Measurements from ENCODE around the gene CYP2J2. TPM values are rescaled to one million over a fixed set of nuclear protein-coding genes. Genes with fewer than 3 reads are reported as not detected.
"Not testable (repeated sequence)": the region's sequence is repeated elsewhere in the genome, so short reads cannot be mapped to it uniquely, and the experiment has no call there.

The CYP2J2 gene
- not detected for total RNA-seq
- long read RNA-seq = 0 reads

DNA sequence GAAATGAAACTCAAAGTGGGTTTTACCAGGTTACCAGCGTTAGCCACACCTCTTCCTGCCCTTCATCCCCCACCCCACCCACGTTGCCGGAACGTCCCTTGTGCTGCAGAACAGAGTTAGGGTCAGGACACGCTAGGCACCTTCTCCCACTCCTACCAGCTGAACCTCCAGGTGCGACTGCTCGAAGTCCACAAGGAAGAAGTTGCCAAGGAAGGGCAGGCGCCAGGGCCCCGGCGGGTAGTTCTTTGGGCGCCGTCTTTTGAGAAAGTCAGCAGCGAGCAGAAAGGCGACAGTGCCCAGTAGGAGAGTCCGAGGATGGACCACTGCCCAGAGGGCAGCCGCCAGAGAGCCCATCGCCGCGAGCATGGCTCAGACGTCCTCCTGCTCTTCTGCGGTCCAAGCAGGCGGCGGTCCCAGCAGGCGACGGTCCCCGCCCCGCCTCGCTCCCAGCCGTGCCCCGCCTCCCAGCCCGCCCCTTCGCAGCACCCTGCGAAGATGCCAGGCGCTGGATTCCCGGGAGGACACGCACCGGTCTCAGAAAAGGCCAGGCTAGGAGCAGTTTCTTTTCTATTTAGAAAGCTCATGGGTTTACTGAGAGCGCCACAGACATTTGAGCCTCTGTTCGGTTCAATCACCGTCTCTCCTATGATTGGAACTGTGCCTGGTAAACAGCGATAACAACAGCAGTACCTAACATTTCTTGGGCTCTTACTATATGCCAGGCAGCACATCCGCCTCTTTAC lies at the start of gene CYP2J2:
TSS of gene CYP2J2 (minus strand) at position 393 of the 743 bp plus-strand sequence. CDS start at position 366, 27 bp downstream.
- no peak for DNase-seq (ENCODE audit: low spot score)

- DNase-seq (ENCODE audit: low spot score) = no peak
Observed at GRCh38 chr1:59973719-59974118, 47.1 kb upstream of the CYP2J2 start.

GRCh38 chr1:59972216-59972927 lies 45.8 kb upstream of the CYP2J2 start:
- DNase-seq (ENCODE audit: low spot score) = no peak

GRCh38 chr1:59971464-59971911 lies 44.9 kb upstream of the CYP2J2 start:
- DNase-seq (ENCODE audit: low spot score) = no peak

GRCh38 chr1:59969542-59970175 lies 43.1 kb upstream of the CYP2J2 start:
- DNase-seq (ENCODE audit: low spot score) = not testable (repeated sequence)

DNA sequence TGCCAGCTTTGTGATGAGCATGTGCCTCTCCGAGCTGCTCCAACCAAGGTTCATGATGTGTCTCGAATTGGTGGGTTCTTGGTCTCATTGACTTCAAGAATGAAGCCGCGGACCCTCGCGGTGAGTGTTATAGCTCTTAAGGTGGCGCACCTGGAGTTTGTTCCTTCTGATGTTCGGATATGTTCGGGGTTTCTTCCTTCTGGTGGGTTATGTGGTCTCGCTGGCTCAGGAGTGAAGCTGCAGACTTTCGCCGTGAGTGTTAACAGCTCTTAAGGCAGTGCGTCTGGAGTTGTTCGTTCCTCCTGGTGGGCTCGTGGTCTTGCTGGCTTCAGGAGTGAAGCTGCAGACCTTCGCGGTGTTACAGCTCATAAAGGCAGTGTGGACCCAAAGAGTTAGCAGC lies 42.2 kb upstream of the CYP2J2 start:
- DNase-seq (ENCODE audit: low spot score) = not testable (repeated sequence)

DNA sequence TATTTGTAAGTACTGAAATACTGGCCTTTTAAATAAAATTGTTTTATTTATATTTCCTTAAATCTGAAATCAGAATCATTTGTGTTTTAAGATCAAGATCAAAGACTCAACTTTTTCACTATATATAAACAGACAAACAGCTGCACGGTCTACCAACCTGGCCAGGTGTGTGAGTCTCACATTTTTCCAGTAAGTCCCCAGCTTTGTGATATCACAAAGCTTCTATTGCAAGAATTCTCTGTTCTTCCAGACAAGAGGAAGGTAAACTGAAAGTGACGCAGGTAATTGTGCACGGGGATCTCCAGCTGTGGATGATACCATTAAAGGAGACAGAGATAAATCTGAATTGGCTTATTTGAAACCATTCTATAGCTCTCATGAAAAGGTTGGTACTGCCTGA lies 41.2 kb upstream of the CYP2J2 start:
- DNase-seq (ENCODE audit: low spot score) = no peak

GRCh38 chr1:59967141-59967697 lies 40.6 kb upstream of the CYP2J2 start:
- DNase-seq (ENCODE audit: low spot score) = no peak

GRCh38 chr1:59952065-59952464 lies 25.5 kb upstream of the CYP2J2 start:
- DNase-seq (ENCODE audit: low spot score) = no peak

DNA sequence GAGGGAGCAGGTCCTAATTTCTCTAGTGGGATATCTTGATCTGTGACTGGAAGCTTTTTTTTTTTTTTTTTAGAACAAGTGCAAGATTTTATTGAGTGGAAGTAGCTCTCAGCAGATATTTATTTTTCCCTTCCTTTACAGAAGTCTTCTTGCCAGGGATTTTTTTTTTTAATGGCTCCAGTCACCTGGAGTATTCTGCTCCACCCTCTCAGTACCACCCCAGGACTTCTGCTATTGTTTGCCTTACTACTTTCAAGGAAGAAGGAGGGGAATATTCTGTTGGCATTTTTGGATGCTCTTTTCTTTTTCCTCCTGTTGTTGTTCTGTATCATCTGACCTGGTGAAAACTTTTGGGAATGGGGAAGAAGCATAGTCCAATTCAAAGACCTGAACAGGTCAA lies 23.1 kb upstream of the CYP2J2 start:
- DNase-seq (ENCODE audit: low spot score) = no peak

GRCh38 chr1:59948990-59949389 lies 22.4 kb upstream of the CYP2J2 start:
- no peak for DNase-seq (ENCODE audit: low spot score)

GRCh38 chr1:59947047-59947938 lies 20.7 kb upstream of the CYP2J2 start:
- DNase-seq (ENCODE audit: low spot score) = no peak

DNA sequence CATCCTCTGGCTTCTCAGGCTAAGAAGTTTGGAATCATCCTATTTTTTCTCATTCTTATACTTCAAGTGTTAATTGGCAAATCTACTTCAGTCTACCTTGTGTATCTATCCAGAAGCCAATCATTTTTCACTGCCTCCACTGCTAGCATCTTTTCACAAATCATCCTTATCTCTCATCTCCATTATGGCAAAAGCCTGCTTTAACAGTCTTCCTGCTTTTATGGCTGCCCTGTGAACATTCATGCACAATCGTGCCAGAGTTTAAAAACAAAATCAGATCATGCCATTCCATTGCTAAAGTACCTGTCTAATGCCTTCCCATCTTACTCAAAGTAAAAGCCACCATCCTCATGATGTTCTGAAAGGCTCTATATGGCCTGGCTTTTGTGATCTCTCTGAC lies 19.2 kb upstream of the CYP2J2 start:
- no peak for DNase-seq (ENCODE audit: low spot score)

DNA sequence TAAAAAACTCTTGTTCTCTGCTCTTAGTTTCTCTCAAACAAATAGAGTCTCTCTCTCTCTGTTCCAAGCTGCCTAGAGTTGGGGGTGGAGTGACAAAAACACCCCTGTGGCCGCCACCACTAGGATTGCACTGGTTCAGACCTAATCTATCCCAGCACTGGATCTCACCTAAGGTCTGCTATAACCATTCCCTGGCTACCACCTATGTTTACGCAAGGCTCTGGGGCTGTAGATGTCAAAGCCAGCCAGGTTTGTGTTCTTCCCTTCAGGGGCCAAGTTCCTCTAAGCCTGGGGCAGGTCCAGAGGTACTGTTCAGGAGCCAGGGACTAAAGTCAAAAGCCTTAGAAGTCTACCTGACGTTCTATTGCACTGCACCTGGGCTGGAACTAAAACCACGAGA lies 12.8 kb upstream of the CYP2J2 start:
- no peak for DNase-seq (ENCODE audit: low spot score)

DNA sequence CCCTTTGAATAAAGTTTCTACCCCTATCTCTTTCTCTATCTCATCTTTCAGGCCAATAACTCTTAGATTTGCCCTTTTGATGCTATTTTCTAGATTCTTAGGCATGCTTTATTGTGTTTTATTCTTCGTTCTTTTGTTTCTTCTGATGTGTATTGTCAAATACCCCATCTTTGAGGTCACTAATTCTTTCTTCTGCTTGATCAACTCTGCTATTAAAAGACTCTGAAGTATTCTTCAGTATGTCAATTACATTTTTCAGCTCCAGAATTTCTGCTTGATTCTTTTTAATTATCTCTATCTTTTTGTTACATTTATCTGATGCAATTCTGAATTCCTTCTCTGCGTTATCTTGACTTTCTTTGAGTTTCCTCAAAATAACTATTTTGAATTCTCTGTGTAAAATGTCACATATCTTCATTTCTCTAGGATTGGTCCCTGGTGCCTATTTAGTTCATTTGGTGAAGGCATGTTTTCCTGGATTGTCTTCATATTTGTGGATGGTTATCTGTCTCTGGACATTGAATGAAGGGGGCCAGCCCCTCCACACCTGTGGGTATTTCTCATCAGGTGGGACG lies 11.2 kb upstream of the CYP2J2 start:
- DNase-seq (ENCODE audit: low spot score) = no peak

- no peak for DNase-seq (ENCODE audit: low spot score)
Observed at GRCh38 chr1:59936358-59936821, 9.8 kb upstream of the CYP2J2 start.

DNA sequence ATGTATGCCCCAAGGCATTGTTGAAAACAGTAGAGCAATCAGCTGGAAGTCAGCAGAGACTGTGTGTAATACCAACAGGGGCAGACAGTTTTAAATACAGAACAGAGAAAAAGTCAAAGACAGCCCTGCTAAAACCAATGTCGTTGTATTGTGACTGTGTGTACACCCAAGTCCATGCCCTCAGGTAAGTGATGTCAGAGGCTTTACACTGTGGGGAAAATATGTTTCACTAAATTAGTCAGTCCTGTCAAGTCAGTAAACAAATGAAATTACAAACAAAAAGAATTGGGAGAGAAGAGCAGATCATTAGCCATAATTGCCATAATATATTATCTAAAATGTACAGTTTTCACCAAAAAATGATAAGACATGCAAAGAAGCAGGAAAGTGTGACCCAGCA lies 2.4 kb upstream of the CYP2J2 start:
- DNase-seq (ENCODE audit: low spot score) = no peak

DNA sequence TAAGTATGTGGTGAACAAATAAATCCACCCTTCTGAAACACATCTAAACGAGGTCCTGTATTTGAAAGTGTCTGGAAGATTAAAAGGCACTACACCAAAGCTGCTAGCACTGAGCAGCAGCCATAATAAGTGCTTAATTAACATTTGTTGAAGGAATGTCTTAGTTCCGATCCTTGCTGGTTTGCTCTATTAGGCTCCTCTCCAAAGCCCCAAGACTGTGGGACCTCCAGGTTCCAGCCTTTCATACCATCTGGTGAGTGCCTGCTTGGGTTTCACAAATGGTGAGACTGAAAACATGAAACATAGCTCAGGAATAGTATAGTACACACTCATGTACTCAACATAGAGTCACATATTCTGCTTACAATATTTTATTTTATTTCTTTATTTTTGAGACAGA lies 640 bp upstream of the CYP2J2 start:
- DNase-seq (ENCODE audit: low spot score) = no peak

DNA sequence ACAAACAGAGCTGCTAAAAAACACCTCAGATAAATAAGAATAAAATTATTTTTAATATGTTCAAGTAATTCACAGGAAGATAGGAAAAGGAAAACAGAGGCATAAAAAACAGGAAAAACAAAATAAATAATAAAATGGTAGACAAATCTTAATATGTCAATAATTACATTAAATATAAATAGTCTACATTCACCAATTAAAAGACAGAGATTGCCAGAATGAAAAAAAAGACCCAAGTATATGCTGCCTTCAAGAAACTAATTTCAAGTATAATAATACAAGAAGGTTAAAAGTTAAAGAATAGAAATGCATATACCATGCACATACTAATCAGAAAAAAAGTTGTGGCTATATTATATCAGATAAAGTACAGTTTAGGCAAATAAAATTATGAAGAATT lies 1.9 kb downstream of the CYP2J2 start:
- DNase-seq (ENCODE audit: low spot score) = no peak

DNA sequence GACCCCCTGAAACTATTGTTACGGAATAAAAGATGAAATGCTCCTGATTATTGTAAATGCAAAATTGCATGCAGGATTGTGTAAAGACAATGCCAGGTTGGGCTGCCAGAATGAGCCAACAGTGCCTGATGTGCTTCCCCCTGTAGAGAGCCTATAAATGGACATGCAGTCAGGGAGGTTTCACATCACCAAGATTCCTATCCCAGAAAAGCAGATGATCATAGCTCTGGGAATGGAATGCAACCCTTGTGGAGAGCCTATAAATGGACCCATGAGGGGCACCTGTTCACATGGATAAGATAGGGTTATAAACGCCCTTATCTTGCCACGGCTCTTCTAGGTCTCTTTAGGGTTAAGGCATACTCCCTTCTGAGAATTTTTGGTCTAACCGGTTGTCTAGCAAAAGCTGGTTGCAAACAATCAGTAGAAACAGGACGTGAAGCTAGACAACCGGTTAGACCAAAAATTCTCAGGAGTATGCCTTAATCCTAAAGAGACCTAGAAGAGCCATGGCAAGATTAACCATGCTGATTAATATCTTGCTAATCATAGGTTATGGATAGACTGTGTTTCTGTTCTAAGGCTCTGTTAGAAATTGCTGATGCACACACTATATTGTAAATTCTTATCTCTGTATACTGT lies 5.2 kb downstream of the CYP2J2 start:
- DNase-seq (ENCODE audit: low spot score) = not testable (repeated sequence)
